ENCODE results near the gene NUP50.

DNA sequence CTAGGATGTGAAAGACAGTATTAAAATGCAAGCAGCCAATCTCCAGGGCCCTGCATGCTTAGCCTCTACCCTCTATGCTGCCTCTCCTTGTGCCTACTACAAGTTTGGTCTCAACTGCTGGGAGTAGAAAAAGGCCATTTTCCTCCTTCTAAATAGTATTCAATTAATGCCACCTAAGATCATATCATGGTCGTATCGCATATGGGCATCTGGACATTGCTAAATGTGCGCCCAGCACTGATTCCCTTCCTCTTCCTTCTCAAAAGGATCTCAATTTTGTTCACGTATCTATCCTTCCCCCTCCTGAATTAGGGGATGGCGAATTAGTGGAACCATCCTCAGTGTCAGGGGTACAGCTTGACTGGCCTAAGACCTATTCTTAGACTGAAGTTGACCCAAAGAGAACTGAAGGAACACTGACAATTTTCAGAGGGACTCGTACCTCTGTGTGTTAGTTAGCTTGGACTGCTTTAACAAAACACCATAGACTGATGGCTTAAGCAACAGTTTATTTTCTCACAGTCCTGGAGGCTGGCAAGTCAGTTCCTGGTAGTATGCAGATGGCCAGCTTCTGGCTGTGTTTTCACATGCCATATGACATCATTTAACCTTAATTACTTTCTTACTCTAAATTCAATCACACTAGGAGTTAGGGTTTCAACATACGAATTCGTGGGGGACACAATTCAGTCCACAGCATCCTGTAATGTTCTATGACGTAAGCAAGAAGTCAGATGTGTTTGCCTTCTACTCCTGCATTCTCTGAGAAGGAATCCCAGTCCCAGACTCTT lies 8.5 kb upstream of the NUP50 start:
- TF ChIP-seq, protein P1, sequence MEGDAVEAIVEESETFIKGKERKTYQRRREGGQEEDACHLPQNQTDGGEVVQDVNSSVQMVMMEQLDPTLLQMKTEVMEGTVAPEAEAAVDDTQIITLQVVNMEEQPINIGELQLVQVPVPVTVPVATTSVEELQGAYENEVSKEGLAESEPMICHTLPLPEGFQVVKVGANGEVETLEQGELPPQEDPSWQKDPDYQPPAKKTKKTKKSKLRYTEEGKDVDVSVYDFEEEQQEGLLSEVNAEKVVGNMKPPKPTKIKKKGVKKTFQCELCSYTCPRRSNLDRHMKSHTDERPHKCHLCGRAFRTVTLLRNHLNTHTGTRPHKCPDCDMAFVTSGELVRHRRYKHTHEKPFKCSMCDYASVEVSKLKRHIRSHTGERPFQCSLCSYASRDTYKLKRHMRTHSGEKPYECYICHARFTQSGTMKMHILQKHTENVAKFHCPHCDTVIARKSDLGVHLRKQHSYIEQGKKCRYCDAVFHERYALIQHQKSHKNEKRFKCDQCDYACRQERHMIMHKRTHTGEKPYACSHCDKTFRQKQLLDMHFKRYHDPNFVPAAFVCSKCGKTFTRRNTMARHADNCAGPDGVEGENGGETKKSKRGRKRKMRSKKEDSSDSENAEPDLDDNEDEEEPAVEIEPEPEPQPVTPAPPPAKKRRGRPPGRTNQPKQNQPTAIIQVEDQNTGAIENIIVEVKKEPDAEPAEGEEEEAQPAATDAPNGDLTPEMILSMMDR (IDR thresholded peaks at IDR 0.05; ENCODE audit: low read depth, low read length): no peak
- TF ChIP-seq EZH2phosphoT487 (IDR thresholded peaks at IDR 0.05; ENCODE audit: low read depth): no peak
